22Rv1 (cell line): Measurements from ENCODE around the gene KCNV2.

Experiments used
- H3K27ac ChIP-seq: fragments of 450-650 bp; 2 replicates; pipeline ENCODE4 v1.5.1; 2017
- CTCF ChIP-seq: fragments of 450-650 bp; IDR thresholded peaks from 2 replicates; pipeline ENCODE4 v1.5.1; 2017; ENCODE audit warnings: mild to moderate bottlenecking
- ZFX ChIP-seq: fragments of 450-650 bp; IDR thresholded peaks from 2 replicates; pipeline ENCODE4 v1.6.1; 2017; ENCODE audit warnings: antibody characterized with exemption, borderline replicate concordance

KCNV2 gene

GRCh38 chr9:2758162-2758897, 41.0 kb downstream of the KCNV2 start:
- TF ChIP-seq CTCF, result no peak
- no peak for TF ChIP-seq ZFX
- H3K27ac ChIP-seq, result no peak overlapping the region

GRCh38 chr9:2758898-2759510, 41.7 kb downstream of the KCNV2 start:
- TF ChIP-seq ZFX, result no peak
- no peak for TF ChIP-seq CTCF
- no peak overlapping the region for H3K27ac ChIP-seq

GRCh38 chr9:2761424-2761823, 44.1 kb downstream of the KCNV2 start:
- TF ChIP-seq ZFX (no peak), CTCF (no peak)
- H3K27ac ChIP-seq, result no peak overlapping the region

GRCh38 chr9:2764353-2764752, 47.0 kb downstream of the KCNV2 start:
- H3K27ac ChIP-seq, result no peak overlapping the region
- TF ChIP-seq ZFX, result no peak
- TF ChIP-seq CTCF, result no peak

GRCh38 chr9:2765250-2765880, 48.1 kb downstream of the KCNV2 start:
- TF ChIP-seq ZFX (no peak), CTCF (no peak)
- H3K27ac ChIP-seq, result no peak overlapping the region

GRCh38 chr9:2767800-2768677, 50.7 kb downstream of the KCNV2 start:
- no peak overlapping the region for H3K27ac ChIP-seq
- no peak for TF ChIP-seq CTCF
- no peak for TF ChIP-seq ZFX
